H1 (cell line): ENCODE results near the gene CCDC13. TPM values are rescaled to one million over a fixed set of nuclear protein-coding genes. Genes with fewer than 3 reads are reported as not detected.

Experiments
- CTCF ChIA-PET: fragments of 300-600 bp; sonication (Branson Sonifier 250); formaldehyde crosslinking; loops from one replicate; lab custom pipeline; 2021; ENCODE audit not compliant: partially characterized antibody; lab: Charles Lee
- POLR2A ChIA-PET: fragments of 300-600 bp; sonication (Branson Sonifier 250); formaldehyde crosslinking; loops from one replicate; lab custom pipeline; 2021; ENCODE audit warnings: inconsistent platforms; ENCODE audit not compliant: partially characterized antibody; lab: Charles Lee
- DNase-seq, 2 experiments: peaks; one replicate each; pipeline versions ENCODE4 v3.0.0 to v3.0.0-alpha.2; 2010 to 2022; ENCODE audit warnings: low spot score in 2 of 2, low read depth in 1 of 2, mixed read lengths in 1 of 2
- FAIRE-seq: peaks from 2 replicates; lab custom pipeline; 2011; peaks lifted over from hg19 to GRCh38; lab: Jason Lieb, UNC
- H2AFZ ChIP-seq: 2 replicates; pipeline ENCODE4 v1.8.1; 2012; ENCODE audit warnings: low read length, inconsistent platforms
- H2AK5ac ChIP-seq: 2 replicates; pipeline ENCODE4 v1.6.1; 2013; ENCODE audit warnings: low read depth, low read length
- H2BK120ac ChIP-seq: replicated peaks from 2 replicates; pipeline ENCODE3; 2013; ENCODE audit warnings: low read depth, low read length, inconsistent platforms
- H2BK12ac ChIP-seq: 2 replicates; pipeline ENCODE4 v1.6.1; 2013; ENCODE audit warnings: low read depth, low read length
- H2BK15ac ChIP-seq: 2 replicates; pipeline ENCODE4 v1.6.1; 2013; ENCODE audit warnings: low read length
- H2BK20ac ChIP-seq: 2 replicates; pipeline ENCODE4 v1.6.1; 2013; ENCODE audit warnings: low read length
- H2BK5ac ChIP-seq: 2 replicates; pipeline ENCODE4 v1.6.1; 2013; ENCODE audit warnings: low read depth, low read length
- H3K14ac ChIP-seq: 2 replicates; pipeline ENCODE4 v1.6.1; 2013; ENCODE audit warnings: inconsistent platforms; ENCODE audit not compliant: insufficient read length
- H3K18ac ChIP-seq: 2 replicates; pipeline ENCODE4 v1.6.1; 2013; ENCODE audit warnings: low read length; ENCODE audit errors: extremely low read depth
- H3K23ac ChIP-seq: 2 replicates; pipeline ENCODE4 v1.6.1; 2013; ENCODE audit warnings: inconsistent platforms; ENCODE audit not compliant: insufficient read length
- H3K23me2 ChIP-seq: 2 replicates; pipeline ENCODE4 v1.6.1; 2013; ENCODE audit warnings: low read depth, low read length
- H3K27ac ChIP-seq: 2 replicates; pipeline ENCODE4 v1.6.1; 2011; ENCODE audit warnings: low read depth, low read length, inconsistent platforms
- H3K27me3 ChIP-seq, 4 experiments: replicated peaks in 1 of 4; 1 replicate in 1 of 4; 2 replicates in 3 of 4; pipeline versions ENCODE4 v1.6.1 to v1.8.1; 2011 to 2013; ENCODE audit warnings: low read length in 3 of 4, mild to moderate bottlenecking in 3 of 4, inconsistent platforms in 2 of 4, mixed read lengths in 2 of 4, moderate library complexity in 1 of 4; ENCODE audit not compliant: control insufficient read depth in 3 of 4, insufficient read depth in 3 of 4; ENCODE audit errors: extremely low read depth in 1 of 4
- H3K36me3 ChIP-seq, 4 experiments: 2 replicates each; pipeline versions ENCODE4 v1.6.1 to v1.8.1; 2011 to 2013; ENCODE audit warnings: mild to moderate bottlenecking in 4 of 4, low read length in 3 of 4, moderate library complexity in 2 of 4, control low read depth in 1 of 4, inconsistent platforms in 1 of 4; ENCODE audit not compliant: insufficient read depth in 4 of 4, control insufficient read depth in 2 of 4
- H3K4ac ChIP-seq: replicated peaks from 2 replicates; pipeline ENCODE3; 2013; ENCODE audit warnings: low read length, low read depth, mixed read lengths, inconsistent platforms; ENCODE audit not compliant: insufficient read length
- H3K4me1 ChIP-seq, 4 experiments: replicated peaks in 1 of 4; 1 replicate in 1 of 4; 2 replicates in 3 of 4; pipeline versions ENCODE4 v1.6.1 to v1.8.1; 2011 to 2013; ENCODE audit warnings: low read length in 3 of 4, inconsistent platforms in 2 of 4, mixed read lengths in 1 of 4; ENCODE audit not compliant: insufficient read depth in 4 of 4, control insufficient read depth in 3 of 4
- H3K4me2 ChIP-seq, 2 experiments: 2 replicates each; pipeline versions ENCODE4 v1.6.1 to v1.8.1; 2011 to 2013; ENCODE audit warnings: low read depth in 2 of 2, low read length in 2 of 2, control low read depth in 1 of 2, inconsistent platforms in 1 of 2, mild to moderate bottlenecking in 1 of 2; ENCODE audit not compliant: insufficient read depth in 1 of 2
- H3K4me3 ChIP-seq, 4 experiments: fragments of 200-600, 300-600 bp in 1 of 4; sonication (generic), shearing (Covaris generic), sonication (Bioruptor Twin) in 1 of 4; 2 replicates each; pipeline versions ENCODE4 v1.5.1 to v1.8.1; 2011 to 2016; ENCODE audit warnings: low read length in 4 of 4, low read depth in 3 of 4, control low read depth in 2 of 4, inconsistent platforms in 2 of 4, mild to moderate bottlenecking in 2 of 4, mixed read lengths in 1 of 4, moderate library complexity in 1 of 4; ENCODE audit not compliant: insufficient read depth in 2 of 4; ENCODE audit errors: extremely low read depth in 1 of 4
- H3K56ac ChIP-seq: replicated peaks from 2 replicates; pipeline ENCODE3; 2013; ENCODE audit warnings: low read depth, mild to moderate bottlenecking, mixed read lengths, low read length, inconsistent platforms; ENCODE audit not compliant: insufficient read length
- H3K79me1 ChIP-seq: 2 replicates; pipeline ENCODE4 v1.6.1; 2013; ENCODE audit warnings: low read depth, low read length, control low read depth
- H3K79me2 ChIP-seq, 2 experiments: 2 replicates each; pipeline versions ENCODE4 v1.6.1 to v1.8.1; 2012 to 2013; ENCODE audit warnings: low read length in 2 of 2, mild to moderate bottlenecking in 2 of 2, inconsistent platforms in 1 of 2; ENCODE audit not compliant: insufficient read depth in 2 of 2, control insufficient read depth in 1 of 2
- H3K9ac ChIP-seq, 4 experiments: replicated peaks in 1 of 4; 1 replicate in 1 of 4; 2 replicates in 3 of 4; pipeline versions ENCODE4 v1.6.1 to v1.8.1; 2011 to 2013; ENCODE audit warnings: low read depth in 3 of 4, low read length in 3 of 4, control low read depth in 2 of 4, mild to moderate bottlenecking in 2 of 4, moderate library complexity in 2 of 4, inconsistent platforms in 1 of 4; ENCODE audit errors: extremely low read depth in 1 of 4
- H3K9me3 ChIP-seq, 2 experiments: 2 replicates each; pipeline versions ENCODE4 v1.6.1 to v1.8.1; 2012 to 2013; ENCODE audit warnings: mild to moderate bottlenecking in 2 of 2, moderate library complexity in 2 of 2, control low read depth in 1 of 2, inconsistent platforms in 1 of 2, low read depth in 1 of 2, low read length in 1 of 2, mixed read lengths in 1 of 2; ENCODE audit not compliant: insufficient read depth in 2 of 2
- H4K20me1 ChIP-seq, 2 experiments: replicated peaks in 1 of 2; 2 replicates each; pipeline versions ENCODE3 to v1.8.1; 2011 to 2013; ENCODE audit warnings: inconsistent platforms in 2 of 2, low read length in 2 of 2, mild to moderate bottlenecking in 1 of 2; ENCODE audit not compliant: insufficient read depth in 2 of 2, control insufficient read depth in 1 of 2
- H4K5ac ChIP-seq: 2 replicates; pipeline ENCODE4 v1.6.1; 2013; ENCODE audit warnings: low read length, low read depth, mixed read lengths, inconsistent platforms; ENCODE audit not compliant: insufficient read length
- H4K8ac ChIP-seq: 2 replicates; pipeline ENCODE4 v1.8.0; 2013; ENCODE audit warnings: mild to moderate bottlenecking, moderate library complexity, low read length, inconsistent platforms; ENCODE audit not compliant: insufficient read depth; ENCODE audit errors: extremely low read depth
- H4K91ac ChIP-seq: replicated peaks from 2 replicates; pipeline ENCODE3; 2013; ENCODE audit warnings: low read length, mixed read lengths, inconsistent platforms; ENCODE audit not compliant: insufficient read length
- CBX5 ChIP-seq: fragments of 300-800, 300-1000 bp; sonication (generic); IDR thresholded peaks from 2 replicates; pipeline ENCODE4 v1.7.1; 2016; ENCODE audit warnings: antibody characterized with exemption, low read length, low read depth
- HDAC6 ChIP-seq: IDR thresholded peaks from one replicate; pipeline ENCODE4 v1.7.1; 2012; ENCODE audit warnings: low read depth, mild to moderate bottlenecking, inconsistent platforms, low read length, moderate library complexity
- JUND ChIP-seq: IDR thresholded peaks from 2 replicates; pipeline ENCODE4 v1.6.1; 2011; ENCODE audit warnings: mild to moderate bottlenecking, improper control_type of control experiment, low read length
- RAD21 ChIP-seq, 2 experiments: IDR thresholded peaks in 1 of 2; conservative IDR thresholded peaks in 1 of 2; 2 replicates each; pipeline ENCODE4 v1.6.1; 2011; ENCODE audit warnings: low read depth in 2 of 2, low read length in 2 of 2, improper control_type of control experiment in 1 of 2, inconsistent platforms in 1 of 2, mild to moderate bottlenecking in 1 of 2, moderate library complexity in 1 of 2
- SIRT6 ChIP-seq: IDR thresholded peaks from one replicate; pipeline ENCODE4 v1.7.1; 2012; ENCODE audit warnings: low read length, inconsistent platforms
- SP1 ChIP-seq: IDR thresholded peaks from 2 replicates; pipeline ENCODE4 v1.6.1; 2011; ENCODE audit warnings: low read depth, low read length
- YY1 ChIP-seq: IDR thresholded peaks from 2 replicates; pipeline ENCODE4 v1.6.1; 2011; ENCODE audit warnings: low read depth, mild to moderate bottlenecking, low read length
- WGBS, 2 experiments: shearing (Covaris generic) in 1 of 2; methylation state at CpG; one replicate each; pipeline versions ENCODE4 v1.1.6 to v1.1.7; 2013 to 2015; ENCODE audit warnings: low lambda C conversion rate in 2 of 2, mixed read lengths in 2 of 2, inconsistent platforms in 1 of 2, low coverage in 1 of 2, missing lambda C conversion rate in 1 of 2; ENCODE audit not compliant: insufficient replicate concordance in 2 of 2, insufficient coverage in 1 of 2, insufficient read length in 1 of 2; ENCODE audit errors: extremely low coverage in 1 of 2, missing lambda C conversion rate in 1 of 2; 5-methylcytosine and 5-hydroxymethylcytosine counted together
- polyA plus RNA-seq, 7 experiments: library from polyadenylated mRNA; depleted of rRNA in 3 of 7; stranded (reverse) in 5 of 7; unstranded in 2 of 7; fragments of >200 nt in 5 of 7; fragments of 200-250 nt in 2 of 7; gene quantifications; 1 replicate in 5 of 7; 2 replicates in 1 of 7; 4 replicates in 1 of 7; pipeline versions ENCODE4 v1.2.1 to v1.2.3, GENCODE V29; 2011 to 2013; ENCODE audit warnings: missing spikeins in 2 of 7, mixed read lengths in 2 of 7
- total RNA-seq: library from RNA; stranded (reverse); fragmentation: NEBNext Ultra II Directional; extraction: Animal tissue kit (Norgen Biotek cat#: 25700); gene quantifications from 2 replicates; pipeline ENCODE4 v1.2.1, GENCODE V29; 2021
- TF ChIP-seq, protein P1 (sequence below): IDR thresholded peaks from 2 replicates; pipeline ENCODE4 v1.6.1; 2012; ENCODE audit warnings: inconsistent platforms
- TF ChIP-seq, protein P2 (sequence below): IDR thresholded peaks from 2 replicates; pipeline ENCODE4 v1.6.1; 2011; ENCODE audit warnings: low read length, improper control_type of control experiment
- TF ChIP-seq, protein P3 (sequence below), 3 experiments: IDR thresholded peaks; 1 replicate in 2 of 3; 2 replicates in 1 of 3; pipeline versions ENCODE4 v1.5.1 to v1.6.1; 2011; ENCODE audit warnings: low read length in 3 of 3, mild to moderate bottlenecking in 3 of 3, inconsistent platforms in 2 of 3, low read depth in 1 of 3, moderate library complexity in 1 of 3; ENCODE audit not compliant: insufficient read depth in 1 of 3; ENCODE audit errors: control extremely low read depth in 1 of 3

Gene CCDC13
- total and polyA plus RNA-seq, 2 of the 8 experiments (the other 6 are each of a cell fraction or from before 2014, with no cell fraction given), result 0.06 TPM; not detected in 1

DNA sequence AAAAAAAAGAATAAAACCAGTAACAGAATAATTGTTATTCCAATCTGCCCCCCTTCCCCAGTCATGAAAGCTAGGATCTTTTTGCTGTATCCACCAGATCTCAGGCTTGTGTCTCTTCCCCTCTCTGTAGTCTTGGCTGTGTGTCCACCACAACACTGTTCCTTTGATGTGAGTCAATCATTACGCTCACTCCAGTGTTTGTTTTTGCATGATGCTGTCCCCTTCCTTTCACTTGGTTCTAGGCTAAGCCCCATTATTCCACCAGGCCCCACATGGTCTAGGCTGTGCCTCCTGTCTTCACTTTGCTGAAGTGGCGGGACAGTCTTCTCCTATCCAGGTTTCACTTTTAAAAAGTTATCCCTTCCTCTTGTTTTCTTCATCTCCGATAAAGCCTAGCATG is 49.8 kb upstream of the CCDC13 start:
- H3K4me3 ChIP-seq, result no peak overlapping the region
- H3K14ac ChIP-seq, result no peak overlapping the region
- H4K5ac ChIP-seq, result no peak overlapping the region
- ChIA-PET POLR2A (no interaction called here), CTCF (interaction anchor here (2.6 to 5.9 kb wide), 2 partner anchors 8 to 42 kb away, joined by 9 to 21 read pairs; no protein-coding TSS in a partner anchor)
- no peak overlapping the region for H4K91ac ChIP-seq
- peak overlapping the region; percentile 84; the same call in 1 of the 2 replicates for H2BK12ac ChIP-seq
- H4K8ac ChIP-seq, result no peak overlapping the region
- no peak overlapping the region for H3K56ac ChIP-seq
- H3K4ac ChIP-seq, result no peak overlapping the region
- H3K23ac ChIP-seq, result no peak overlapping the region
- DNase-seq (no peak), FAIRE-seq (no peak)
- H2BK5ac ChIP-seq, result peak overlapping the region; percentile 58; the same call in 1 of the 2 replicates
- H3K23me2 ChIP-seq, result no peaks in the 10 kb centered on the region
- H3K79me1 ChIP-seq, result no peaks in the 10 kb centered on the region
- 90% methylated on average over 3 of the region's 3 CpGs; no CpG with 5 or more reads in 1 of the 2 experiments for WGBS, 2 experiments
- no peaks in the 10 kb centered on the region for H3K27me3 ChIP-seq
- H3K18ac ChIP-seq, result 0 out of 2 replicates have a peak overlapping the region, but pooled peaks have one; percentile 19
- no peaks in the 10 kb centered on the region for H3K36me3 ChIP-seq
- peaks cover 0 to 4% (median 2%) of the 10 kb centered on the region in 4 experiments; a peak in 2 of 7 replicates for H3K4me1 ChIP-seq
- no peak overlapping the region for H3K27ac ChIP-seq
- H3K79me2 ChIP-seq, result no peaks in the 10 kb centered on the region
- H2BK120ac ChIP-seq, result no peak overlapping the region
- no peak overlapping the region for H3K4me2 ChIP-seq
- no peak overlapping the region for H2BK15ac ChIP-seq
- H4K20me1 ChIP-seq, result no peaks in the 10 kb centered on the region
- peak overlapping the region; percentile 80; the same call in 1 of the 2 replicates for H2BK20ac ChIP-seq
- no peak overlapping the region for H3K9ac ChIP-seq
- H2AFZ ChIP-seq, result peak overlapping the region; percentile 48; the same call in 1 of the 2 replicates
- H3K9me3 ChIP-seq, result no peaks in the 10 kb centered on the region
- no peak overlapping the region; the same call in 1 of the 2 replicates for H2AK5ac ChIP-seq
- TF ChIP-seq, protein P1, sequence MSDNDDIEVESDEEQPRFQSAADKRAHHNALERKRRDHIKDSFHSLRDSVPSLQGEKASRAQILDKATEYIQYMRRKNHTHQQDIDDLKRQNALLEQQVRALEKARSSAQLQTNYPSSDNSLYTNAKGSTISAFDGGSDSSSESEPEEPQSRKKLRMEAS, result no peak
- TF ChIP-seq SP1, result no peak
- TF ChIP-seq YY1, result no peak
- TF ChIP-seq HDAC6, result no peak
- TF ChIP-seq, protein P2, sequence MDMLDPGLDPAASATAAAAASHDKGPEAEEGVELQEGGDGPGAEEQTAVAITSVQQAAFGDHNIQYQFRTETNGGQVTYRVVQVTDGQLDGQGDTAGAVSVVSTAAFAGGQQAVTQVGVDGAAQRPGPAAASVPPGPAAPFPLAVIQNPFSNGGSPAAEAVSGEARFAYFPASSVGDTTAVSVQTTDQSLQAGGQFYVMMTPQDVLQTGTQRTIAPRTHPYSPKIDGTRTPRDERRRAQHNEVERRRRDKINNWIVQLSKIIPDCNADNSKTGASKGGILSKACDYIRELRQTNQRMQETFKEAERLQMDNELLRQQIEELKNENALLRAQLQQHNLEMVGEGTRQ, result no peak
- TF ChIP-seq JUND, result no peak
- no peak for TF ChIP-seq RAD21 (IDR thresholded peaks at IDR 0.05 in 1 of 2, conservative IDR thresholded peaks at IDR 0.05 in 1 of 2; ENCODE audit: low read depth in 2 of 2, low read length in 2 of 2)
- TF ChIP-seq, protein P3, sequence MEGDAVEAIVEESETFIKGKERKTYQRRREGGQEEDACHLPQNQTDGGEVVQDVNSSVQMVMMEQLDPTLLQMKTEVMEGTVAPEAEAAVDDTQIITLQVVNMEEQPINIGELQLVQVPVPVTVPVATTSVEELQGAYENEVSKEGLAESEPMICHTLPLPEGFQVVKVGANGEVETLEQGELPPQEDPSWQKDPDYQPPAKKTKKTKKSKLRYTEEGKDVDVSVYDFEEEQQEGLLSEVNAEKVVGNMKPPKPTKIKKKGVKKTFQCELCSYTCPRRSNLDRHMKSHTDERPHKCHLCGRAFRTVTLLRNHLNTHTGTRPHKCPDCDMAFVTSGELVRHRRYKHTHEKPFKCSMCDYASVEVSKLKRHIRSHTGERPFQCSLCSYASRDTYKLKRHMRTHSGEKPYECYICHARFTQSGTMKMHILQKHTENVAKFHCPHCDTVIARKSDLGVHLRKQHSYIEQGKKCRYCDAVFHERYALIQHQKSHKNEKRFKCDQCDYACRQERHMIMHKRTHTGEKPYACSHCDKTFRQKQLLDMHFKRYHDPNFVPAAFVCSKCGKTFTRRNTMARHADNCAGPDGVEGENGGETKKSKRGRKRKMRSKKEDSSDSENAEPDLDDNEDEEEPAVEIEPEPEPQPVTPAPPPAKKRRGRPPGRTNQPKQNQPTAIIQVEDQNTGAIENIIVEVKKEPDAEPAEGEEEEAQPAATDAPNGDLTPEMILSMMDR (IDR thresholded peaks at IDR 0.05; ENCODE audit: control extremely low read depth in 1 of 3, insufficient read depth in 1 of 3, low read depth in 1 of 3, low read length in 3 of 3), result no peak
- no peak for TF ChIP-seq CBX5
- TF ChIP-seq SIRT6, result no peak
